GM21423 (cell line): Measurements from ENCODE around the gene EPB41L4A.
A peak's percentile ranks its signal among the peaks of the same experiment; 100 is the strongest.
"Not testable (repeated sequence)": the region's sequence is repeated elsewhere in the genome, so short reads cannot be mapped to it uniquely, and the experiment has no call there.

Source experiments
- ATAC-seq: cut with Tn5 transposase; IDR thresholded peaks from one replicate; pipeline ENCODE4 v1.9.1; 2021; ENCODE audit warnings: mild to moderate bottlenecking, moderate library complexity; ENCODE audit not compliant: unreplicated experiment

EPB41L4A gene, protein sequence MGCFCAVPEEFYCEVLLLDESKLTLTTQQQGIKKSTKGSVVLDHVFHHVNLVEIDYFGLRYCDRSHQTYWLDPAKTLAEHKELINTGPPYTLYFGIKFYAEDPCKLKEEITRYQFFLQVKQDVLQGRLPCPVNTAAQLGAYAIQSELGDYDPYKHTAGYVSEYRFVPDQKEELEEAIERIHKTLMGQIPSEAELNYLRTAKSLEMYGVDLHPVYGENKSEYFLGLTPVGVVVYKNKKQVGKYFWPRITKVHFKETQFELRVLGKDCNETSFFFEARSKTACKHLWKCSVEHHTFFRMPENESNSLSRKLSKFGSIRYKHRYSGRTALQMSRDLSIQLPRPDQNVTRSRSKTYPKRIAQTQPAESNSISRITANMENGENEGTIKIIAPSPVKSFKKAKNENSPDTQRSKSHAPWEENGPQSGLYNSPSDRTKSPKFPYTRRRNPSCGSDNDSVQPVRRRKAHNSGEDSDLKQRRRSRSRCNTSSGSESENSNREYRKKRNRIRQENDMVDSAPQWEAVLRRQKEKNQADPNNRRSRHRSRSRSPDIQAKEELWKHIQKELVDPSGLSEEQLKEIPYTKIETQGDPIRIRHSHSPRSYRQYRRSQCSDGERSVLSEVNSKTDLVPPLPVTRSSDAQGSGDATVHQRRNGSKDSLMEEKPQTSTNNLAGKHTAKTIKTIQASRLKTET

DNA sequence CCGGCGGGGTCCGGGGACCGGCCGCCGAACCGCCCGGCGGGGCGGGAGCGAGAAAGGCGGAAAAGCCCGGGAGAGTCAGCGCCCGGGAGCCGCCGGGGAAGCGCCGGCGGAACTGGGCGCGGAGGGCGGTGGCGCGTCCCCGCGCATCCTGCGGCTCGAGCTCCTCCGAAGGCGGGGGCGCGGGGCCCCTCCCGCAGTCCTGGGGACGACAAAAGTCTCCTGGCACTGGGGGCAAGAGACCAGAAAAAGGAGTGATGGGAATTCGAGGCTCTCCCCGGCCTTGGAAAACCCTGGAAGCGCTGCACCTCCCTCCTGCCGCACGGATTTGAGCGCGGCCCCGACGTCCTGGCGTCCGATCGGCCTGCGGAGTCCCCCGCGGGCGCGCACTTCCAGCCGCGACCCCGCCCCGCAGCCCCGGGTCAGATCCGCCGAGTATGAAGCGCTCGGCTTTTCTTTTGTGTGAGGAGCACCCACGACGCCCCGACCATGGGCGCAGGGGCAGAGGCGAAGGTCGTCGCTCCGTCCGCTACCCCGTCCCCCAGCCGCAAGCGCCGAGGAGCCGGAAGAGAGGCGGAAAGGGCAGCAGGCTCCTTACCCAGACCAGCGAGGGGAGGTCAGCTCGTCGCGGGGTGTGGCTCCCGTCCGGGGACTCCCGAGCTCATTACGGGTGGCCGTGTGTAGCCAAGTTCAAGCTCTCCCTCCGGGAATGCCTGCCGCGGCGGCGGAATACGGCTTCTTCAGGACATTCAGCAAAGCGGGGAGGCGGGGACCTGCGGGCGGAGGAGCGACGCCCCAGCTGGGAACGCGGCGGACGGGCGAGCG, at the start of gene EPB41L4A:
EPB41L4A (minus strand) TSS at position 114 of the 822 bp plus-strand sequence. CDS start 238 bp downstream, outside the sequence.
- peak; percentile 21 for ATAC-seq

DNA sequence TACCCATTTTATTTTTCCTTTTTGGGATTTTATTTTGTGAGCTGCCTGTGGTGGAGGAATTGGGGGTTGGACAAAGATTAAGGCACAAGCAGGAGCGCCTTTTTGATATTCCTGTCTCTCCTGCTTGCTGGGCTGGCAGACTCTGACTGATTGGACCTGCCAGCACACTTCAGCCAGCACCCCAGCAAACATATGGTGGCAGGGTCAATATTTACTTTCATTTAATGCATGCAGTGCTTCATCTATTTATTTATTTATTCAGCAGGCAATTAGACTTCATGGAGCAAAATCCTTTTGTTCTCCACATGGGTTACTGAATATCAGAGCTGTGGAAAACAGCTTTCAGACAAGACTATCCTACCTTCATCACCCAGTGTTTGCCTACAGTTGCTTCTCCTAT, 48.4 kb upstream of the EPB41L4A start:
- ATAC-seq: no peak

GRCh38 chr5:112466261-112466660, 47.2 kb upstream of the EPB41L4A start:
- ATAC-seq: not testable (repeated sequence)

DNA sequence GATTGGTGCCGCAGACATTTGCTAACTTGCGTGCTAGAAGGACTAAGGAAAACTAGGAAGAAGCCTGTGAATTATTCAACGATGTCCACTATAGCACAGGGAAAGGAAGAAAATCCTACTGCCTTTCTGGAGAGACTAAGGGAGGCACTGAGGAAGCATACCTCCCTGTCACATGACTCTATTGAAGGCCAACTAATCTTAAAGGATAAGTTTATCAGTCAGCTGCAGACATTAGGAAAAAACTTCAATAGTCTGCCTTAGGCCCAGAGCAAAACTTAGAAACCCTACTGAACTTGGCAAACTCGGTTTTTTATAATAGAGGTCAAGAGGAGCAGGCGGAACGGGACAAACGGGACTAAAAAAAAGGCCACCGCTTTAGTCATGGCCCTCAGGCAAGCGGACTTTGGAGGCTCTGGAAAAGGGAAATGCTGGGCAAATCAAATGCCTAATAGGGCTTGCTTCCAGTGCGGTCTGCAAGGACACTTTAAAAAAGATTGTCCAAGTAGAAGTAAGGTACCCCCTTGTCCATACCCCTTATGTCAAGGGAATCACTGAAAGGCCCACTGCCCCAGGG, 28.2 kb upstream of the EPB41L4A start:
- ATAC-seq: not testable (repeated sequence)

DNA sequence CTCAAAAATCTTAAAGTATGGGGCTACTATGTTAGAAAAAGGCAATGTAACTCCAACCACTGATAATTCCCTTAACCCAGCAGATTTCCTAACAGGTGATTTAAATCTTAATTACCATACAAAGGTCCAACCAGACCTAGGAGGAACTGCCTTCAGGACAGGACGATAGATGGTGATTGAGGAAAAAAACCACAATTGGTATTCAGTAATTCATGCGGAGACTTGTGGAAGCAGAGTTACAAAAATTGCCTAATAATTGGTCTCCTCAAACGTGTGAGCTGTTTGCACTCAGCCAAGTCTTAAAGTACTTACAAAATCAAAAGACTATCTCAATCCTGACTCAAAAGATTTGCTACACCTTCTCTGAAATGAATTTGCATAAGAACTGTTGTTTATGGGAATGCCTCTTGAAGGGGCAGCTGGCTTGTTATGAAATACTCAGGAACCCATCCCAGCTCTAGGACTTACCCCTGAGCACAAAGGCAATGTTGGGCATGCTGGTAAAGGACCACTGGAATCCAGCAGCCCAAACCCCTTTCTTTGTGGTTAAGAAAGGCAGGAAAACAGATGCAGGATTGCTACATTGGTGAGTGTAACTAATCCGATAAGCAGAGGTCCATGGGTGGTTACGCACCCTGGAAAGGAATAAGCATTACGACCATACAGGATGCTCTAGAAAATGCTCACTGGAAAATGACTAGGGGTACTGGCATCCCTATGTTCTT, 26.7 kb upstream of the EPB41L4A start:
- no peak for ATAC-seq

DNA sequence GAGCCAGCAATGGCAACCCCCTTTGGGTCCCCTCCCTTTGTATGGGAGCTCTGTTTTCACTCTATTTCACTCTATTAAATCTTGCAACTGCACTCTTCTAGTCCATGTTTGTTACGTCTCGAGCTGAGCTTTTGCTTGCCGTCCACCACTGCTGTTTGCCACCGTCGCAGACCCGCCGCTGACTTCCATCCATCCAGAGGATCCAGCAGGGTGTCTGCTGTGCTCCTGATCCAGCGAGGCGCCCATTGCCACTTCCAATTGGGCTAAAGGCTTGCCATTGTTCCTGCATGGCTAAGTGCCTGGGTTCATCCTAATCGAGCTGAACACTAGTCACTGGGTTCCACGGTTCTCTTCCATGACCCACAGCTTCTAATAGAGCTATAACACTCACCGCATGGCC, 24.9 kb upstream of the EPB41L4A start:
- not testable (repeated sequence) for ATAC-seq

- ATAC-seq: no peak
Observed at GRCh38 chr5:112440031-112440430, 21.0 kb upstream of the EPB41L4A start.

DNA sequence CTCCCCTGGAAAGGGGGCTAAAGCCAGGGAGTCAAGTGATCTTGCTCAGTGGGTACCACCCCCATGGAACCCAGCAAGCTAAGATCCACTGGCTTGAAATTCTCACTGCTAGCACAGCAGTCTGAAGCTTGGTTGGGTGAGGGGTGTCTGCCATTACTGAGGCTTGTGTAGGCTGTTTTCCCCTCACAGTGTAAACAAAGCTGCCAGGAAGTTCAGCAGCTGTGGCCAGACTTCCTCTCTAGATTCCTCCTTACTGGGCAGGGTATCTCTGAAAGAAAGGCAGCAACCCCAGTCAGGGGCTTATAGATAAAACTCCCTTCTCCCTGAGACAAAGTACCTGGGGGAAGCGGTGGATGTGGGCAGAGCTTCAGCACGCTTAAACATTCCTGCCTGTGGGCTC, 17.1 kb upstream of the EPB41L4A start:
- ATAC-seq: no peak

DNA sequence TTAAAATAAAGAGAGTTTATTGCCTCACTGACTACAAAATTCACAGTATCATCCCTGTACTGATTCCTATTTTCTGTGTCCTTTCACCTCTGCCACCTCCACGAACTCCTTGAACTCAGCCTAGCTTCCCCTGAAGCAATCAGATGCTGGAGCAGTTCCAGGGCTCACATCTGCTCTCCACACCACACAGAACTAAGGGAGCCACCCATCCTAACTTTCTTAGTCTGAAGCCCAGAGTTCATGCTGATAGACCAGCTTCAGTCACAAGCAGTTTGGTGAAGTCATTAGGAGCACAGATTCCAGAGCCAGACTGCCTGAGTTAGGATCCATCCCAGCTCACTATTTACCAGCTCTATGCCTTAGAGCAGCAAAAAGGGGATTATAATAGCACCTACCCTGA, 15.6 kb upstream of the EPB41L4A start:
- no peak for ATAC-seq

GRCh38 chr5:112426202-112426601, 7.1 kb upstream of the EPB41L4A start:
- not testable (repeated sequence) for ATAC-seq

DNA sequence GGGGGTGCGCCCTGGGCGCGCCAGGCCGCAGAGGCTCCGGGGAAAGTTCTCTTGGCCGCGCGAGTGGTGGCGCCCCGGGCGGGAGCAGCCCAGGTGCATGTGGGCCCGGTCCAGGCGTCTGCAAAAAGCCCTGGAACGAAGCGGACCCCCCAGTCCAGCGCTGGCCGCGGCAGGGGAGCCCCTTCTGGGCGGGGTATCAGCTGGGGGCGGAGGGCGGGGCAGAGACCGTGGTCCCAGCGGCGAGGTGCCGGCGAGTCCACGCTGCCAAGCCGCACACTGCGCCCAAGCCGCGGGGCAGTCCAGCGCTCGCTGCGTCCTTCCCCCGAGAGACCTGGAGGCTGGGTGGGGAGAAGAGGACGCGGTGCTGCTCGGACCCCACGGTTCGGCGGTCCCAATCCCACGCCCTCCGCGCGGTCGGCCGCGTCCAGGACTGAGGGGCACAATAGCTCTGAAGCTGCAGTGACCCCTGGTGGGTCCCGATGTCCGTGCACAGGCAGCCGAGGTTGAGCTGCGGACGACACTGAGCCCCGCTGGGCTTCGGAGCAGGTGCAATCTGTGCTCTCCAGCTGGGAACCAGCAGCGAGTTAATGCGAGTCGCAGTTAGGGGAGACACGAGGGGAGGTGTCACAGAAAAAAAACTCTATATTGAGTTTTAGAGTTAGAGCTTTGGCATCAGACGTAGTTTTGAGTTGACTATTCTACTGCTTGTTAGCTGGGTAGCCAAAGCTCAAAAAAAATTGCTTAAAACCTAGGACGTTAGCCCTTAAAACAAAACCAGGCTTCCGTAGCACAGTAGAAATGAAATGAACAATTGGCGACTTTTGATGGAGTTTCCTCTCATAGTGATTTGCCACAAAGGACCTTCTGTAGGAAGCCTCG, 1.1 kb upstream of the EPB41L4A start:
- ATAC-seq: peak; percentile 84

- no peak for ATAC-seq
Observed at GRCh38 chr5:112418659-112419163, 366 bp downstream of the EPB41L4A start.

- ATAC-seq: no peak
Observed at GRCh38 chr5:112417931-112418658, 982 bp downstream of the EPB41L4A start.

DNA sequence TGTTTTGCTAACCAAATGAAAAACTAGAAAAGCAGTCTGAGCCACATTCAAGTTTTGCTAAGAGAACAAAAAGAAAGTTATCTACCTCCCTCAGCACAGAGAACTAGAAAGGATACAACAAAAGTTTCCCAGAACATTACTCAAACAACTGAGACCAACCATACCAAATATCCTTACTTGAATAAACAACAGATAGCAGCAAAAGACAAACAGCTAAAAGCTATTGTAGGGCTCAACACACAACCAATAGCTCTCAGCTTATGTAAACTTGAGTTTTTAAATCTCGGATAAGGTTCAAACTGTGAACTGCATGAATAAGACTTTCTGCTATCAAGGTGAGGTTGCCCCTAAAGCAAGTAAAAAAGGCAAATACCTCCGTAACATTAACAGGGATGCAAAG, 3.5 kb downstream of the EPB41L4A start:
- no peak for ATAC-seq

DNA sequence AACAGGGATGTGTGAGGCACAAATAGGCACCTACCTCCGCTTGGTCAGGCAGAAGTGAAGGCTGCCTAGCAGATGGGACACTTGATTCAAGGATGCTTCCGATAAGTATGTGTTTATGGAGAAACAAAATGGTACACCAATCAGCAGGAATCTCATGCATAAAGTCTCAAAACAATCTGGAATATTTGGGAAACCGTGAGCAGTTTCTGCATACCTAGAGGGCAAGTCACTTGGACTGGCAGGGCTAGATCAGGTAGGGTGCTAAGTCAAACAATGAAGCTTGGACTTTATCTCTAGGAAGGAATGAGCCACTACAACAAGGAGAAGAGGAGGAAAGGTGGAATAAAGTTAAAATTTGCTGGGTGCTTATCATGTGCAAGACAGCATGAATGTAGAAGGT, 5.5 kb downstream of the EPB41L4A start:
- ATAC-seq: no peak

DNA sequence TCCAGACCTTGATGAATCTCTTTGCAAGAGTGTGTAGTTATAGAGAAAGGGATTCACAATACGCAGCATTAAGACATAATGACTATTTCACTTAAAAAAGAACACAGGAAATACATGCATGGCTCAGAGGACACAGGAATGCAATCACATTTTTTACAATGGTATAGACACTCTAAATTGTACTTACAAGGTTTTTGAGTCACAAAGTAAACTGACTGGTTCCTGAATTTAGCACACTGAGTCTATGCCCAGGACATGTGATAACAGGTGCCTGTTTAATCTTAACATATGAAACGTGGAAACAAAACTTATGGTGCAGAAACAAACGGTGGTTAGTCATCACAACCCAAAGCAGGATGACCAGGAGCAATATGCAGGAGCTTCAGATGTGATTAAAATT, 6.7 kb downstream of the EPB41L4A start:
- ATAC-seq: no peak

- no peak for ATAC-seq
Observed at GRCh38 chr5:112411903-112412302, 7.2 kb downstream of the EPB41L4A start.

GRCh38 chr5:112407666-112408065, 11.4 kb downstream of the EPB41L4A start:
- no peak for ATAC-seq

GRCh38 chr5:112407240-112407639, 11.8 kb downstream of the EPB41L4A start:
- ATAC-seq: no peak
